Measurements from ENCODE around the gene GTF3C2.
A peak's percentile ranks its signal among the peaks of the same experiment; 100 is the strongest.

Gene GTF3C2

DNA sequence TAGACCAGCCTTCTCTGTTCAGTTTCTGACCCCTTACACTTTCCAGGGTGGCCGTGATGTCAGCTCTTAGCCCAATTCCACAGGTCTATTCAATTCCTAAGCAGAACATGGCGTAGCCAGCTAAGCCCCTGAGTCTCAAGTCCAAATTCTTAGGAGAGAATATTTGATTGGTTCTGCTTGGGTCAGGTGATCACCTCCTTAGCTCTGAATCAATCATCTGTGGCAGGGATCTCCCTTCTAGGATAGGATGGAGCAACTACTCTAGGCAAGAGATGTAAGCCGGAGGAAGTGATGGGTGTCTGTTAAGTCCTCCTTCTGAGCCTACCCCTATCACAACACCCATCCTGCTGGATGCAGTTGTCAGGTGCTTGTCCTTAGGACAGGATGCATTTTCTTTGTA is 59.4 kb downstream of the GTF3C2 start:
- no peak for DNase-seq (ENCODE audit: low spot score)

DNA sequence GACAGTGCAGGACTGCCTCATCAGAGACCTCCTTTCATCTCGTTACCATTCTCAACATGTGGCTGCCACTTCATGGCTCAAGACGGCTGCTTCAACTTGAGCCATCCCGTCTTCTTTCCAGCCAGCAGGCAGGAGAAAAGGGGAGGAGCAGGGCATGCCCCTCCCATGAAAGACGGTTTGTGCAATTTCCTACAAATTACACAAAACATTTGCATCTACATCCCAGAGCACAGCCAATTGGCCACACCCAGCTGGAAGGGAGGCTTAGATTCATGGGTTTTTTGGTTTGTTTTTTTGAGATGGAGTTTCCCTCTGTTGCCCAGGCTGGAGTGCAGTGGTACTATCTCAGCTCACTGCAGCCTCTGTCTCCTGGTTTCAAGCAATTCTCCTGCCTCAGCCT is 60.1 kb downstream of the GTF3C2 start:
- DNase-seq (ENCODE audit: low spot score): no peak

DNA sequence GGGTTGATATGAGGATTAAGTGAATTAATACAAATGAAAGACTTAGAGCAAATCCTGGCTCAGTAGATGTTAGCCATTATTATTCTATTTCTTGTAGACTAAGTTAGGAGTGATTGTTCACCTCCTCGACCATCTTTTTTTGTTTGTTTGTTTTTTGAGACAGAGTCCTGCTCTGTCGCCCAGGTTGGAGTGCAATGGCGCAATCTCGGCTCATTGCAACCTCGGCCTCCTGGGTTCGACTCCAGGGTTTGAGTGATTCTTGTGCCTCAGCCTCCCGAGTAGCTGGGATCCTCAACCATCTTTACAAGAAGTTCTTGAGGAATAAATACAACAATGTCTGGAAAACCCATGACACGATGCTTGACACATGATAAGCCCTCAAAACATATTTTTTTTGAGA is 61.6 kb downstream of the GTF3C2 start:
- no peak for DNase-seq (ENCODE audit: low spot score)

DNA sequence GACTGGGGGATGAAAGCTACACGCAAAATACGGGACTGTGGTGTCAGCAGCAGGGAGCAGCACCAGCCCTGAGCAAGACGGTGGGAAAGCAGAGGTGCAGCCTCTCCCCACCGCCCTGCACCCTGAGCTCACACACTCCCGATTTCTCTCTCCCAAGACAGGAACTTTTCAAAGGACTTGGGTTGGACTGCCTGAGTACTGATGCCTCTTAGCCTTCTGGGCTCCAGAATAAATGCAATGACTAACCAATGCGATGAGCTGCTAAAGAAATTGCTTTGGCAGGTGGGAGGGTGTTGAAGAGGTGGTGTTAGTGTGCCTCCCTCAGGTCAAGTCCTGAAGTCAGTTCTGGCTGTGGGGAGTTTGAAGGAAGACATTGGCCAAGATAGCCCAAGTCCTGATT is 64.7 kb downstream of the GTF3C2 start:
- DNase-seq (ENCODE audit: low spot score): peak; percentile 22

DNA sequence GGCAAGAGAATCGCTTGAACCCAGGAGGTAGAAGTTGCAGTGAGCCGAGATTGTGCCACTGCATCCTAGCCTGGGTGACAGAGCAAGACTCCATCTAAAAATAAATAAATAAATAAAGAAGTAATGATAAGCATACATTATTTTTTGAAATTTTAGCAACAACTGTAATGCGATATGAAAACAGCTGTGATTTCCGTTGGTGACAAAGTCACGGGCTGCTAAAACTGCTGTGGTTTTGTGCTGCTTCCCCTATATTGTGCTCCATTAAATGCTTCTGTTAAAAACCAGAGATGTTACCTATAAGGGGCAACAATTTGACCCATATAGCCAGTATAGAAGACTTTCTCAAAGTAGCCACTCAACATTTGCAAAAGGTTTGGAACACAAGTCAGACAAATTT is 66.0 kb downstream of the GTF3C2 start:
- peak; percentile 30 for DNase-seq (ENCODE audit: low spot score)

DNA sequence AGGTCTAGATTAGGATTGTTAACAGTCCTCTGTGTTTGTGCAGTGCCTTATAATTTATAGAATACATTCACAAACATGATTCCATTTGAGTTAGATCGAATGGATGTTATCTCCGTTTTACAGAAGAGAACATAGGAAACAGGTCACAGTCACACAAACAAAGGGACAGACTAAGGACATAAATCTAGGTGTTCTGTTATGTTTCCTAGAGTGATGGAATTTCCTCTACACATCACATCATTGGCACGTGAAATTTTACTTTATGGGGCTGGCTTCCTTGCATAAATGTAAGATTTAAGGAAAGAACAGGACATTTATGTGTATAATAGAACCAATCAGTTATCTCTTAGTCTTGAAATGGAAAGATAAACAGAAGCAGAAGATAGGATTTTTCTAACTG is 68.0 kb downstream of the GTF3C2 start:
- no peak for DNase-seq (ENCODE audit: low spot score)

DNA sequence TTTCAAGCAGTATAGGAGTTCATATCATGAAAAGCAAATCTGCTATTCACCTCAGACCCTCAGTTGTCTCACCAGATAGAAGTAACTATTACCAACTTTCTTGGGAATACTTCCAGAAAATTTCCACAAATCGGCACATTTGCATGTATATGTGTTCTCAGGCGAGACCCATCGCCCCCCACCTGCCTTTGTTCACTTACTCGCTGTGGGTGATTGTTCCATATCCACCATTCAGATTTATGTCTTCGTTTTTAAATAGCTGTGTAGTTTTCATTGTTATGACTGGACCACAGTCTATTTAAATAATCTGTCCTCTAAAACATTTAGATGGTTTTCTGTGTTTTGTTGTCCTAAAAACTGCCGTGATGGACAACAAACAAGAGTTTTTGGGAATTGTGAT is 71.1 kb downstream of the GTF3C2 start:
- no peak for DNase-seq (ENCODE audit: low spot score)

DNA sequence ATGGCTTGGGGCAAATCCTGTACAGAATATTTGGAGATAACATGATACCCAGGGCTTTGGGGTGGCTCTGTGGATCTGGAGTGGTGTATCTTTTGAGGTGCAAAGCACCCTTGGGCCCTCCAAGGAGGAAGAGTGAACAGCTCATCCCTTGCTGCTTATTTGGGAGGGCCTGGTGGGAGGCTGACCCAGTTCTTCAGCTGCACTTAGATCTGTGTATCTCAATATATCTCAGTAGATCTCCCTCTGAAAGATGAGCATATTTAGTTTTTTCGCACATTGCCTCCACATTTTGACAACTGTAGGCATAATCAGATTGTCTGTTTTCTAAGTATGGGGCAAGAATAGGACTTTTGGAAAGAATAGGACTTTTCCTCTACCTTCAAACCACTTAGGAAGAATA is 71.6 kb downstream of the GTF3C2 start:
- no peak for DNase-seq (ENCODE audit: low spot score)

DNA sequence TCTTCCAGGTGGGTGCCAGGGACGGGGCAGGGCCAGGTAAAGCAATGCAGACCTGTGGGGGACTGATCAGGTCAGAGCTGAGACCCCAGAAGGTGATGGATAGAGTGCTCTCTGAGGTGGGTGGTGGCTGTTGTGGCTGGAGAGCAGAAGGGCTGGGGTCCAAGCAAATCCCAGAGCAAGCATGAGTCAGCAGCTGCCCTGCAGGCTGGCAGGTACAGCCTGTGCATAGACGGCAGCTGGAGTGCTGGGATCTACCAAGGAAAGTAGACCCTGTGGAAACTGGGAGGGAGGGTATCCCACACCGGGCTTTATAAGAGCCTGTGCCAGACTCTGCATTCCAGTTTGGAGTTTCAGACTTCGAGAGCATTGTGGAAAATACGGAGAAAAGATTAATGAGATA is 73.7 kb downstream of the GTF3C2 start:
- no peak for DNase-seq (ENCODE audit: low spot score)

DNA sequence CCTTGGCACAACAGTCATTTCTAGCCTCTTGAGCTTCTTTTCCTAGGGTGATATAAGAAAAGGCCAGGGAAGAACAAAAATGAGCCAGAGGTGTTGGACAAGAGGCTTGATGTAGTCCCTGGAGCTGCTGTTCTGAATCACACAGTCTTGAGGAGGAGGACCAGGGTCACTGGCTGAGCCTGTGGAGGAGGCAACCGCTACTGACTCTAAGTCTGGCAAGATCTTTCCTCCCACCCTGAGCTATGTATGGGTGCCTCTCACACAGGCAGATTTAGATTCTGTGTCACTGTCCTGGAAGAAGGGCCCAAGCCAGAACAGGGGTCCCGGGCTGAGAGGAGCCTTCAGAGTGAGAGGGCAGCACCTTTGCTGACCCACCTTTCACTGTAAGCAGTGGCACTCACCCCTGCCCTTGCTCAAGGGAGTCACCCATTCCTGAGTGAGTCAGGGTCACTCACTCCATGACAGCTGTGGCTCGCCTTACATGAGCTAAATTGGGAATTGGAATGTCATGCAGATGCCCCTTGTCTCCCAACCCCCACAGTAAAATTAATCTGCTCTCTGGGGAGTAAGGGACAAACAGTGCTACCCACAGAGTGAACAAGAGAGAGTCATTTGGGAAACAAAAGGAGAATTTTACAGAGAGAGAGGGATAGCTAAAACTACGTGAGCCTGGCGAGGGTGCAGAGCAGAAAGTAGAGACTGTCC is 74.6 kb downstream of the GTF3C2 start, which contains the start of gene TRIM54:
TRIM54 (plus strand) TSS at position 575 of the 705 bp plus-strand sequence. CDS start 303 bp downstream, outside the sequence.
- no peak for DNase-seq (ENCODE audit: low spot score)

DNA sequence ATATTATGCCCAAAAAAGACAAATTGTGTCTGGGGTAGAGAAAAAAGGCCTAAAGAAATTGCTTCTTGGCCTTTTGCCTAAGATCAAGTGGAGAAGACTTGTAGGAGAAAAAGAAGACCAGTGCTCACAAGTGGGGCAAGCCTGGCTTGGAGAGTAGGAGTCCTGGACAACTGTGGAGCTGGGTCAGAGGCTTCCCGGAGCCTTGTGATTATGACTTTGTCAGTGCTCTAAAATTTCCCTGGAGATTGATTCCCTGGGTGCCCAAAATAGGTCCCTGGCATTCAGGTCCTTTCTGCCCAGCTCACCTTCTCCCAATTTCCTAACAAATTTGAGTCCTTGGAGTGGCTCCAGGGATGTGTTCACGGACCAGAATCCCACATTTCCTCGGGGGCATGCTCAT is 75.1 kb downstream of the GTF3C2 start:
- no peak for DNase-seq (ENCODE audit: low spot score)

DNA sequence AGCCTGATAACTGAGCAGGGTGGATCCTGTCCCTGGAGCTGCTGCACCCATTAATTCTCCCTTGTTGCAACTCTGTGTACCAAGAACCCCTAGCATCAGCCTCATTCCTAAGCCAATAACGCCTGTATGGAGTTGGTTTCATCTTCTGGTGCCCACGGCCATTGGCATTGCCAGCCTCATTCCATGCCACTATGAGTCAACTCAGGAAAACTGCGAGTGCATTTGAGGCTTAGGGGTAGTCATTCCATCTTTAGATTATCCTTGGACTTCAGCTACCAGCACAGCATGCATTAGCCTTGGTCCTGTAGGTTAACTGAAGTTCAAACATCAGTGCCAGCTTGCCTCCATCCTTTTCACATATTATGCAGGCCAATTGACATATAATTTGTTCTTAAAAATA is 75.7 kb downstream of the GTF3C2 start:
- DNase-seq (ENCODE audit: low spot score): no peak

DNA sequence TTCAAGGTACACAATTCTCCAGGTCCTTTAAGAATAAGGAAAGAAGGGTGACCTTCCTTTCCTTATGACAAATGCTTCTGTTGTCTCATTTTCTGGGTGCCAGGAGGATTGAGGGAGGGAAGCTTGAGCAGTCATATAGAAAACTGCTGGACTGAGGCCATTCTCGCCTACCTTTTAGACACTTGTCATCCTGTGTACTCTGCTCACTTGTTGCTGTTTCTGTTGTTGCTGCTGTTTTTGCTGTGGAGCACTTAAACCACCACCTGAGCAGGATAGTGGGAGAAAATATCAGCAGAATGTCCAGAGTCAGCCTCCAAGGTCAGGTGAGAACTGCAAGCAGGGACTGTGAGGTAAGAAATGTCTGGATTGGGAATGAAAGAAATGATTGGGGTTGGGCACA is 78.6 kb downstream of the GTF3C2 start:
- no peak for DNase-seq (ENCODE audit: low spot score)
